GM23338 (cell line): Measurements from ENCODE around the gene CYB5B. TPM values are rescaled to one million over a fixed set of nuclear protein-coding genes. Genes with fewer than 3 reads are reported as not detected.

Experiments
- ATAC-seq: fragments of 200-7000 bp; cut with Tn5 transposase; 3 replicates; pipeline ENCODE4 v1.9.1; 2020
- DNase-seq: peaks from one replicate; pipeline ENCODE4 v3.0.0-alpha.2; 2015; ENCODE audit warnings: low spot score
- H2AFZ ChIP-seq: fragments of 200-600 bp; sonication (generic); 2 replicates; pipeline ENCODE4 v1.8.0; 2016; ENCODE audit warnings: antibody characterized with exemption, mild to moderate bottlenecking, moderate library complexity
- H3F3A ChIP-seq: fragments of 200-600 bp; sonication (generic); replicated peaks from 2 replicates; pipeline ENCODE4 v1.8.0; 2017; ENCODE audit warnings: antibody characterized with exemption, mixed run types, low read depth
- H3K27ac ChIP-seq: fragments of 200-600 bp; sonication (generic); 2 replicates; pipeline ENCODE4 v1.6.1; 2016; ENCODE audit warnings: low read depth
- H3K27me3 ChIP-seq: fragments of 200-600 bp; sonication (generic); 2 replicates; pipeline ENCODE4 v1.8.0; 2016; ENCODE audit warnings: mild to moderate bottlenecking, mixed run types, moderate library complexity; ENCODE audit not compliant: insufficient read depth
- H3K36me3 ChIP-seq: fragments of 200-600 bp; sonication (generic); 2 replicates; pipeline ENCODE4 v1.8.0; 2016; ENCODE audit warnings: mild to moderate bottlenecking; ENCODE audit not compliant: insufficient read depth
- H3K4me1 ChIP-seq: fragments of 200-600 bp; sonication (generic); 2 replicates; pipeline ENCODE4 v1.8.0; 2016; ENCODE audit warnings: mild to moderate bottlenecking, moderate library complexity; ENCODE audit not compliant: insufficient read depth
- H3K4me2 ChIP-seq: fragments of 200-600 bp; sonication (generic); 2 replicates; pipeline ENCODE4 v1.7.1; 2017; ENCODE audit warnings: mixed run types
- H3K4me3 ChIP-seq: fragments of 200-600 bp; sonication (generic); 2 replicates; pipeline ENCODE4 v1.6.1; 2016; ENCODE audit warnings: mixed run types
- H3K79me2 ChIP-seq: fragments of 200-600 bp; sonication (generic); replicated peaks from 2 replicates; pipeline ENCODE4 v1.8.0; 2017; ENCODE audit warnings: mild to moderate bottlenecking; ENCODE audit not compliant: insufficient read depth
- H3K9me2 ChIP-seq: fragments of 200-600 bp; sonication (generic); 2 replicates; pipeline ENCODE4 v1.8.0; 2017; ENCODE audit not compliant: insufficient read depth
- H4K20me1 ChIP-seq: fragments of 200-600 bp; sonication (generic); replicated peaks from 2 replicates; pipeline ENCODE4 v1.8.0; 2017; ENCODE audit warnings: mild to moderate bottlenecking; ENCODE audit not compliant: insufficient read depth
- H3K27ac Mint-ChIP-seq: 2 replicates; pipeline ENCODE4 v1.8.0; 2020; ENCODE audit warnings: inconsistent platforms, mild to moderate bottlenecking, moderate library complexity, mixed read lengths
- H3K27me3 Mint-ChIP-seq: 3 replicates; pipeline ENCODE4 v1.8.0; 2022; ENCODE audit warnings: low read depth, mild to moderate bottlenecking, moderate library complexity, mixed read lengths, inconsistent platforms; ENCODE audit not compliant: insufficient read depth, poor library complexity
- H3K36me3 Mint-ChIP-seq: 3 replicates; pipeline ENCODE4 v1.8.0; 2021; ENCODE audit warnings: low read depth, mild to moderate bottlenecking, inconsistent platforms, moderate library complexity, mixed read lengths
- H3K4me1 Mint-ChIP-seq: 3 replicates; pipeline ENCODE4 v1.8.0; 2020; ENCODE audit warnings: mild to moderate bottlenecking, inconsistent platforms, mixed read lengths
- H3K4me3 Mint-ChIP-seq: 3 replicates; pipeline ENCODE4 v1.8.0; 2021; ENCODE audit warnings: moderate library complexity, mild to moderate bottlenecking, inconsistent platforms, mixed read lengths
- H3K9me3 Mint-ChIP-seq: 3 replicates; pipeline ENCODE4 v1.8.0; 2020; ENCODE audit warnings: moderate library complexity, mild to moderate bottlenecking, inconsistent platforms, mixed read lengths
- EZH2phosphoT487 ChIP-seq: fragments of 200-600 bp; sonication (generic); IDR thresholded peaks from one replicate; pipeline ENCODE4 v1.8.1; 2018; ENCODE audit warnings: antibody characterized with exemption; ENCODE audit not compliant: unreplicated experiment
- NANOG ChIP-seq: IDR thresholded peaks from 2 replicates; pipeline ENCODE4 v1.6.1; 2016; ENCODE audit warnings: antibody characterized with exemption, borderline replicate concordance
- STAT1 ChIP-seq: IDR thresholded peaks from one replicate; pipeline ENCODE4 v1.6.1; 2016; ENCODE audit warnings: antibody characterized with exemption; ENCODE audit not compliant: unreplicated experiment
- ZNF114 ChIP-seq: fragments of 250-450 bp; sonication (Bioruptor Pico); IDR thresholded peaks from 2 replicates; pipeline ENCODE4 v1.5.0; 2020; ENCODE audit warnings: mild to moderate bottlenecking, moderate library complexity
- ZNF331 ChIP-seq: fragments of 250-450 bp; sonication (Bioruptor Pico); IDR thresholded peaks from 2 replicates; pipeline ENCODE4 v1.5.0; 2020; ENCODE audit warnings: low read depth, mild to moderate bottlenecking, moderate library complexity
- ZNF462 ChIP-seq: fragments of 250-450 bp; sonication (Bioruptor Pico); IDR thresholded peaks from 2 replicates; pipeline ENCODE4 v1.5.0; 2020; ENCODE audit warnings: mild to moderate bottlenecking, moderate library complexity
- polyA plus RNA-seq: library from polyadenylated mRNA; unstranded; fragments of >200 nt; fragmentation: Nextera tagmentation; extraction: Ambion mirVana; gene quantifications from 2 replicates; pipeline ENCODE4 v1.2.1, GENCODE V29; 2016
- total RNA-seq: library from RNA; depleted of rRNA; stranded (reverse); fragments of >200 nt; shearing (Covaris generic); gene quantifications from 2 replicates; pipeline ENCODE4 v1.2.3, GENCODE V29; 2014
- TF ChIP-seq, protein P1 (sequence below): IDR thresholded peaks from one replicate; pipeline ENCODE4 v1.6.1; 2018; ENCODE audit warnings: antibody characterized with exemption; ENCODE audit not compliant: unreplicated experiment

The CYB5B gene
- total and polyA plus RNA-seq, 2 experiments from 2014 or later: 72.0 to 110 TPM

GRCh38 chr16:69511651-69512050 lies 87.2 kb downstream of the CYB5B start:
- no peak overlapping the region for H3K4me3 Mint-ChIP-seq
- no peak overlapping the region for H3K4me2 ChIP-seq
- H3K9me3 Mint-ChIP-seq: no peaks in the 10 kb centered on the region; the same call in 1 of the 3 replicates
- no peaks in the 10 kb centered on the region for H4K20me1 ChIP-seq
- no peak overlapping the region for H3K27ac Mint-ChIP-seq
- TF ChIP-seq, protein P1, sequence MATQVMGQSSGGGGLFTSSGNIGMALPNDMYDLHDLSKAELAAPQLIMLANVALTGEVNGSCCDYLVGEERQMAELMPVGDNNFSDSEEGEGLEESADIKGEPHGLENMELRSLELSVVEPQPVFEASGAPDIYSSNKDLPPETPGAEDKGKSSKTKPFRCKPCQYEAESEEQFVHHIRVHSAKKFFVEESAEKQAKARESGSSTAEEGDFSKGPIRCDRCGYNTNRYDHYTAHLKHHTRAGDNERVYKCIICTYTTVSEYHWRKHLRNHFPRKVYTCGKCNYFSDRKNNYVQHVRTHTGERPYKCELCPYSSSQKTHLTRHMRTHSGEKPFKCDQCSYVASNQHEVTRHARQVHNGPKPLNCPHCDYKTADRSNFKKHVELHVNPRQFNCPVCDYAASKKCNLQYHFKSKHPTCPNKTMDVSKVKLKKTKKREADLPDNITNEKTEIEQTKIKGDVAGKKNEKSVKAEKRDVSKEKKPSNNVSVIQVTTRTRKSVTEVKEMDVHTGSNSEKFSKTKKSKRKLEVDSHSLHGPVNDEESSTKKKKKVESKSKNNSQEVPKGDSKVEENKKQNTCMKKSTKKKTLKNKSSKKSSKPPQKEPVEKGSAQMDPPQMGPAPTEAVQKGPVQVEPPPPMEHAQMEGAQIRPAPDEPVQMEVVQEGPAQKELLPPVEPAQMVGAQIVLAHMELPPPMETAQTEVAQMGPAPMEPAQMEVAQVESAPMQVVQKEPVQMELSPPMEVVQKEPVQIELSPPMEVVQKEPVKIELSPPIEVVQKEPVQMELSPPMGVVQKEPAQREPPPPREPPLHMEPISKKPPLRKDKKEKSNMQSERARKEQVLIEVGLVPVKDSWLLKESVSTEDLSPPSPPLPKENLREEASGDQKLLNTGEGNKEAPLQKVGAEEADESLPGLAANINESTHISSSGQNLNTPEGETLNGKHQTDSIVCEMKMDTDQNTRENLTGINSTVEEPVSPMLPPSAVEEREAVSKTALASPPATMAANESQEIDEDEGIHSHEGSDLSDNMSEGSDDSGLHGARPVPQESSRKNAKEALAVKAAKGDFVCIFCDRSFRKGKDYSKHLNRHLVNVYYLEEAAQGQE: no peak
- TF ChIP-seq NANOG (no peak), ZNF114 (CRISPR knock-in tag) (no peak), ZNF462 (CRISPR knock-in tag) (no peak), STAT1 (no peak), ZNF331 (CRISPR knock-in tag) (no peak), EZH2phosphoT487 (no peak)
- H3K27ac ChIP-seq: no peak overlapping the region
- H3K27me3 ChIP-seq: no peaks in the 10 kb centered on the region
- H3K4me1 ChIP-seq: no peaks in the 10 kb centered on the region
- H3K36me3 Mint-ChIP-seq: no peaks in the 10 kb centered on the region
- no peaks in the 10 kb centered on the region for H3K27me3 Mint-ChIP-seq
- H3F3A ChIP-seq: no peaks in the 10 kb centered on the region
- no peak overlapping the region for H3K4me3 ChIP-seq
- no peaks in the 10 kb centered on the region for H3K36me3 ChIP-seq
- H2AFZ ChIP-seq: no peak overlapping the region
- H3K79me2 ChIP-seq: no peaks in the 10 kb centered on the region
- no peak for DNase-seq
- no peaks in the 10 kb centered on the region for H3K9me2 ChIP-seq
- no peaks in the 10 kb centered on the region for H3K4me1 Mint-ChIP-seq
- ATAC-seq: no peak
